Left hindlimb (tissue), 1 donor: Measurements from ENCODE around the gene DENND5A.
"Not testable (repeated sequence)": the region's sequence is repeated elsewhere in the genome, so short reads cannot be mapped to it uniquely, and the experiment has no call there.

Source experiments
- DNase-seq: peaks from one replicate; pipeline ENCODE4 v3.0.0-alpha.2; 2018

DENND5A gene

DNA sequence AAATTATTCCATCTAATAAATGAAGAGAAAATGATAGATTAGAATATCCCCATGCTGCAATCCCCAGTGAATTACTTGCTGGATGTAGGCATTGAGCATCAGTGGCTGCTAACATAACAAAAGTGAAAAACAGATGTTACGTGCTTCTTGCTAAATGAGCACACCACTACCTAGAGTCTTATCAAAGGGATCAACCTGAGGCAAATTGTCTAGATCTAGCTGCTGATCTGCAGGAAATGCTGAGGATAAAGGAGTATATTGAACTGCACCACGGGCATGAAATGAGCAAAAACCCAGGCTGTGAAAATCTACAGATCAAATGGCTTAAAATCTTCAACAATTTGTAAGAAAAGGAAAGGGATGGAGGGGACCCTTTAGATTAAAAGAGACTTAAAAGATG lies 128.4 kb downstream of the DENND5A start:
- DNase-seq, result no peak

- DNase-seq, result no peak
Observed at GRCh38 chr11:9133956-9134355, 131.2 kb downstream of the DENND5A start.

GRCh38 chr11:9132203-9132878 lies 132.8 kb downstream of the DENND5A start:
- no peak for DNase-seq

GRCh38 chr11:9130297-9130696 lies 134.9 kb downstream of the DENND5A start:
- DNase-seq, result no peak

DNA sequence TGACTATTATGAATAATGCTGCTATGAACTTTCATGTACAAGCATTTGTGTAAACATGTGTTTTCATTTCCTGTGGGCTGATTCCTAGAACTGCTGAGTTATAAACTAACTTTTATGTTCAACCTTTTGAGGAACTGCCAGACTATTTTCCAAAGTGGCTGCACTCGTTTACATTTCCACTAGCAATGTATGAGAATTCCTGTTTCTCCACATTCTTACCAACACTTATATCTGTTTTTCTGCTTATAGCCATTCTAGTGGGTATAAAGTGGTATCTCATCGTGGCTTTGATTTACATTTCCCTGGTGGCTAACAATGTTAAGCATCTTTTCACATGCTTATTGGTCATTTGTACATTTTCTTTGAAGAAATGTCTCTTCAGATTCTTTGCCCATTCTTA lies 138.5 kb downstream of the DENND5A start:
- no peak for DNase-seq

DNA sequence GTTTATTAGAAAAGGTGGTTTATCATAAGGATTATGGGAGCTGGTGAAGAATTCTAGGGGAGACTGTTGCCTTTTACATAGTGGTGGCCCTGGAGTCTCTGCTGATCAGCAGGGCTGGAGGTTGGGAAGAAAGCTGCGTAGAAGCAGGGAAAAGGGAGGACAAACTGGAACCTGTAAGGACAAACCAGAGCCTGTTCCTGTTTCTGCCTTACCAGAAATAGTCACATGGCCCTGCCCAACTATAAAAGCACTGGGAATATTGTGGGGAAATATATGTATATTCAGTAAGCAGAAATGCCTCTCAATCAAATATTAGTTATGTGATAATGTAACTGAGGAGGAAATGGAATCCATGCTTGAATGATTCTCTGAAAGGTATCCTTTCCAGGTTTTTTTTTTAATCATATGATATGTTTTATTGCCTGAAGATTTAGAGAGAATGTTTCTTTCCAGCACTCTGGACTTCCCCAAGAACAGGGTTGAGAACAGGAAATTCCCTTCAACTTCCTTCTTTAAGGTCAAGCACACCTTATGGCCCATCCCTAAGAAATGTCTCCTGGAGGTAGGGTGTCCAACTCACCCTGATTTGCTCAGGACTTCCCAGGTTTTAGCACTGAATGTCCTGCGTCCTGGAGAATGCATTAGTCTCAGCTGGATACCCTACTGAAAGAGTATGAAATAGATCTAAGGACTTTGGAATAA lies 139.8 kb downstream of the DENND5A start:
- DNase-seq, result no peak

- no peak for DNase-seq
Observed at GRCh38 chr11:9123595-9124304, 141.4 kb downstream of the DENND5A start.

- no peak for DNase-seq
Observed at GRCh38 chr11:9121469-9121796, 143.7 kb downstream of the DENND5A start.

DNA sequence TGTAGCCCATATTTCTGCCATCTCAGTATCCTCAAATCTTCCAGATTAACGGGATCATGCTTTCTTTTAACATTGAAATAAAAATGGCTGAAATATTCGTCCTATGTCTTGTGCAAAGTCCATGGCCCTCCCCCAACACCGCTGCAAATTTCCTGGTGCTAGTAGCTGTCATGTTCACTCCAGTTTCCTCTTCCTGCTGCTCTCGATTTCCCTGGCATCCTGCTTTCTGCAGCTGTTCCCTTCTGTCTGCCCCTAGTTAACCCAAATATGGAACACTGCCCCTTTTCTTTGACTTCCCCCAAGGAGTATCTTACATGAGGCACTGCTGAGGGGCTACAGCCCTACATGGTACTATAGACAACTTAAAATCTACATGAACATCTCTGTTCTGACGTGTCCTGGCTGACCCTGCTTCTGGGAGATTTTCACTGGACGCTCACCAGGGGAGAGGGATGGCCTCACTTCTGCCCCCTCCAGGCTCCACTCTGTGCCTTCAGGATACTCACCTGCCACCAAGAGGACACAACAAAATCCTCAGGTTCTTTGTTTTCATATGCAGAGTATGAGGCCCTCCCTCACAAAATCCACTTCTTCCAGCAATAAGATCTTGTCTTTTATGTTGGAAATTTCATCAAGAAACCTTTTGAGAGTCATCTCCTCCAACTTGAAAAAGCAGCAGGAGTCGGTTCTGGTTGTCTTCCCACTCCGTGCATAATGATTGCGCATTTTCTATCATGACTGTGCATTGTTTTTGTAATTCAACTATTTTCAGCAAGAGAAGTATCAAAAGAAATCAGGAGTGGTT lies 144.3 kb downstream of the DENND5A start:
- no peak for DNase-seq

GRCh38 chr11:9118277-9118676 lies 146.9 kb downstream of the DENND5A start:
- DNase-seq, result no peak

GRCh38 chr11:9112075-9112474 lies 153.1 kb downstream of the DENND5A start:
- no peak for DNase-seq

- DNase-seq, result no peak
Observed at GRCh38 chr11:9109858-9110731, 155.1 kb downstream of the DENND5A start.

DNA sequence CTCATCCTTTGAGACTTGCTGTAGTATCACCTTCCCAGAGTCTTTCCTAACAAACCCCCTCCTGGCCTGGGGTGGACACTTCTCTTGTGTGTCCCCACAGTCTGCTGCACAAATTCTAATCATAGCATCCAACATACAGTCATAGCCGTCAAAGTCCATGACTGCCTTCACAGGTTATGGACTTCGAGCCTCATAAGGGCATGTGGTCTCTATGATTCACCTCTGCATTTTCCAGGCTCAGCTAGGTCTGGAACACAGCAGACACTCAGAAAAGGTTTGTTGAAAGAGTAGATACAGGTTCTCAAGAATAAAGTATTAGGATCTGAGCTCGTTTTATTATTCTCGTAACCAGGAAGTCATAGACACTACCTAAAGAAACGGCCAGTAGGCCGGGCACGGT lies 160.6 kb downstream of the DENND5A start:
- no peak for DNase-seq

DNA sequence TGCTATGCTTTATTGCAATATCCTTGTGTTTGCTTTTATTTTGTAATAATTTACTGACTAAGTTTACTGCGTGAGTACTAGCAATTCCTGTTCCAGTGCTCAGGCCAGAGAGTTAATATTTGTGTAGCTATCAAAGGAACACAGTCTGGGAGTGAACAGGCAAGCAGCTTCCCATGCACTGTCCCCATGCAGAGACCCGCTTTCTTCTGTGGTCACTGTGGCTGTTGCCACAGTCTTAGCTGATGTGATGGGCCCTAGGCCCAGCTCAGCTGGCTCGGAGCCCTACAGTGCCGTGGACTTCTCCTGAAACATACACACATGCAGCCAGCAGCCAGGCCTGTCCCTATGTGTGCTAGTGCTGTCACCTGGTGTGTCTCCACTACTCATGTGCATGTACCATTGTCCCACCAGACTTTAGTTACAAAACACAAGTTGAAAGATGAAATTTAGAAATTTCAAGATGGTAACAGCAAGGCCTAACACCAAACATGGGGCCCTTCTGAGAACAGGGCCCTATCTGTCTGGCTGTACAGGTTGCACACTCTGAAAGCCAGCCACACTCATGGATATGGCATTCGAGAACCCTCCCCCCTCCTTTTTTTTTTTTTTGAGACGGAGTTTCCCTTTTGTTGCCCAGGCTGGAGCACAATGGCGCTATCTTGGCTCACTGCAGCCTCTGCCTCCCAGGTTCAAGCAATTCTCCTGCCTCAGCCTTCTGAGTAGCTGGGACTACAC lies 161.4 kb downstream of the DENND5A start:
- no peak for DNase-seq

DNA sequence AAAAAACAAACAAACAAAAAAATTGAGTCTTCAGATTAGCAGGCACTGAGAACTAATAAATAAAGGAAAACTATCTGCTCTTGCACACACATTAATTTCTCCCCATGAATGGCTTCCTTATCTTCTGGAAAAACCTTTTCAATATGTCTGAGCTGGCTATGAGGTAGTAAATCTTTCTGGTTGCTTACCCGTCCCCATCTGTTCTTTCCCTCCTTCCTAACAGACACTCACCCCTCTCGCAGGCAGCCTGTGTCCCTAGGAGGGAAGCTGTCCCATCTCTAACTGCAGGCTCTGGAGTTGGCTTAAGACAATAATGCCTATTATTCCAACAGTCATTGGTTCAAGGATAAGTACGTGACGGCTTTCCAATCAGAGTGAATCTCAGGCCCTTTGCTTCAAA lies 165.5 kb downstream of the DENND5A start:
- DNase-seq, result no peak

DNA sequence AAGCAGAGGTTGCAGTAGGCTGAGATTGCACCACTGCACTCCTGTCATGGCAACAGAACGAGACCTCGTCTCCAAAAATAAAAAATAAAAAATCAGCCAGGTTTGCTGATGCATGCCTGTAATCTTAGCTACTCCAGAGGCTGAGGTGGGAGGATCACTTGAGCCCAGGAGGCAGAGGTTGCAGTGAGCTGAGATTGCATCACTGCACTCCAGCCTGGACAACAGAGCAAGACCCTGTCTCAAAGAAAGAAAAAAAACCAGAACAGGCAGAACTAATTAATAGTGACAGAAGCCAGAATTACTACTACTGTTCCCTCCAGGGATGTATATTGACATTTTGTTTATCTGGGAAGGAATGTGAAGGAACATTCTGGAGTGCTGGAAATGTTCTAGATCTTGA lies 166.7 kb downstream of the DENND5A start:
- DNase-seq, result not testable (repeated sequence)

GRCh38 chr11:9097186-9097943 lies 167.8 kb downstream of the DENND5A start:
- DNase-seq, result not testable (repeated sequence)

GRCh38 chr11:9096427-9096826 lies 168.7 kb downstream of the DENND5A start:
- no peak for DNase-seq

DNA sequence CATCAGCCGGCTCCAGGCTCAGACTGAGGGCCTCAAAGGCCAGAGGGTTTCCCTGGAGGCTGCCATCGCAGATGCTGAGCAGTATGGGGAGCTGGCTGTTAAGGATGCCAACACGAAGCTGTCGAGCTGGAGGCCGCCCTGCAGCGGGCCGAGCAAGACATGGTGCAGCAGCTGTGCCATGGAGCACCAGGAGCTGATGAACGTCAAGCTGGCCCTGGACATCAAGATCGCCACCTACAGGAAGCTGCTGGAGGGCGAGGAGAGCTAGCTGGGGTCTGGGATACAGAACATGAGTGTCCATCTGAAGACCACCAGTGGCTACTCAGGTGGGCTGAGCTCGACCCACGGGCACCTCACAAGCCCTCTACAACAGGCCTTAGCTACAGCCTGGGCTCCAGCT lies 169.7 kb downstream of the DENND5A start:
- no peak for DNase-seq

GRCh38 chr11:9094420-9094819 lies 170.7 kb downstream of the DENND5A start:
- DNase-seq, result no peak
